Esophagus muscularis mucosa (tissue), 3 donors: ENCODE measurements around the gene DGKB.

ENCODE experiments used
- POLR2A ChIP-seq: fragments of 450-650 bp; IDR thresholded peaks from one replicate; pipeline ENCODE4 v1.6.1; 2017; ENCODE audit warnings: antibody characterized with exemption, moderate library complexity, mild to moderate bottlenecking, low read depth
- POLR2AphosphoS5 ChIP-seq, 2 donors: sonication (generic); formaldehyde crosslinking; IDR thresholded peaks; one replicate each; pipeline ENCODE4 v1.6.1; 2017; ENCODE audit warnings: antibody characterized with exemption in 2 of 2
- TF ChIP-seq, protein P1 (sequence below), 3 experiments: fragments of 200-600 bp in 2 of 3; fragments of 450-650 bp in 1 of 3; sonication (generic) in 2 of 3; IDR thresholded peaks; one replicate each; pipeline ENCODE4 v1.5.1; 2017 to 2019; ENCODE audit warnings: antibody characterized with exemption in 3 of 3, mild to moderate bottlenecking in 2 of 3, moderate library complexity in 1 of 3

DNA sequence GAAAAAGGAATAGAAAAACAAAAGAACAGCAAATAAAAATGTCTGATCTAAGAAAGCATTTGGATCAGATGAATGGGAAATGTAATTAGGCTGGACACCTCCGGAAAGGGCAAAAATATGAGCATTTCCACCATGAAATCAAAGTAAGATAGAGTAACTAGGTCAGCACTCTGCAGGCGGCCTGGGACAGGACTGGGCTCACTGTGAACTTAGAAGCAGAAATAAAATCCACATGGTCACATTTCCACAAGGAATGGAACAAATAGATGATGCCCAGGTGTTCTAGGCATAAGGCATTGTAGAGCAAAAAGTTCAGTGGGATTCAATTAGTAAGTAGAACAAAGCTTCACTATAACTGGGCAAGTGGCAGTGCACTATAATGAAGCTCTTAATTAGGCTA lies 703.2 kb downstream of the DGKB start:
- TF ChIP-seq, protein P1, sequence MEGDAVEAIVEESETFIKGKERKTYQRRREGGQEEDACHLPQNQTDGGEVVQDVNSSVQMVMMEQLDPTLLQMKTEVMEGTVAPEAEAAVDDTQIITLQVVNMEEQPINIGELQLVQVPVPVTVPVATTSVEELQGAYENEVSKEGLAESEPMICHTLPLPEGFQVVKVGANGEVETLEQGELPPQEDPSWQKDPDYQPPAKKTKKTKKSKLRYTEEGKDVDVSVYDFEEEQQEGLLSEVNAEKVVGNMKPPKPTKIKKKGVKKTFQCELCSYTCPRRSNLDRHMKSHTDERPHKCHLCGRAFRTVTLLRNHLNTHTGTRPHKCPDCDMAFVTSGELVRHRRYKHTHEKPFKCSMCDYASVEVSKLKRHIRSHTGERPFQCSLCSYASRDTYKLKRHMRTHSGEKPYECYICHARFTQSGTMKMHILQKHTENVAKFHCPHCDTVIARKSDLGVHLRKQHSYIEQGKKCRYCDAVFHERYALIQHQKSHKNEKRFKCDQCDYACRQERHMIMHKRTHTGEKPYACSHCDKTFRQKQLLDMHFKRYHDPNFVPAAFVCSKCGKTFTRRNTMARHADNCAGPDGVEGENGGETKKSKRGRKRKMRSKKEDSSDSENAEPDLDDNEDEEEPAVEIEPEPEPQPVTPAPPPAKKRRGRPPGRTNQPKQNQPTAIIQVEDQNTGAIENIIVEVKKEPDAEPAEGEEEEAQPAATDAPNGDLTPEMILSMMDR (IDR thresholded peaks at IDR 0.05), result no peak
- TF ChIP-seq POLR2A (no peak), POLR2AphosphoS5 (IDR thresholded peaks at IDR 0.05) (no peak)
